GM12878 (cell line): ENCODE measurements around the gene DOCK1. TPM values are rescaled to one million over a fixed set of nuclear protein-coding genes. Genes with fewer than 3 reads are reported as not detected.

Experiments used
- ATAC-seq: fragments of 200-7000 bp; cut with Tn5 transposase; 3 replicates; pipeline ENCODE4 v1.9.1; 2020; ENCODE audit warnings: mild to moderate bottlenecking, moderate library complexity
- BruUV-seq: library from RNA; stranded (reverse); fragments of 400-500 nt; replicated peaks from 2 replicates; lab custom pipeline; 2021; lab: Mats Ljungman, UMichigan
- CTCF ChIA-PET: fragments of 300-600 bp; sonication (Branson Sonifier 250); formaldehyde crosslinking; extraction: SDS; loops from one replicate; lab custom pipeline; 2021; ENCODE audit warnings: inconsistent platforms; lab: Yijun Ruan, JAX
- POLR2A ChIA-PET: fragments of 350-600 bp; formaldehyde crosslinking; extraction: SDS; loops from one replicate; lab custom pipeline; 2021; ENCODE audit warnings: inconsistent platforms; lab: Charles Lee
- RAD21 ChIA-PET: fragments of 300-600 bp; sonication (Branson Sonifier 250); formaldehyde crosslinking; loops from one replicate; lab custom pipeline; 2023; ENCODE audit warnings: antibody characterized with exemption; ENCODE audit not compliant: unreplicated experiment; lab: Charles Lee
- SMC1A ChIA-PET: fragments of 300-600 bp; sonication (Branson Sonifier 250); formaldehyde crosslinking; loops from one replicate; lab custom pipeline; 2023; ENCODE audit not compliant: unreplicated experiment, uncharacterized antibody; lab: Charles Lee
- DNase-seq: peaks from one replicate; pipeline ENCODE4 v3.0.0-alpha.2; 2011; ENCODE audit warnings: low read depth, low spot score
- FAIRE-seq: peaks from 3 replicates; lab custom pipeline; 2011; peaks lifted over from hg19 to GRCh38; lab: Jason Lieb, UNC
- H2AFZ ChIP-seq: 2 replicates; pipeline ENCODE4 v1.6.0; 2011; ENCODE audit warnings: low read depth, low read length, control low read depth; ENCODE audit not compliant: control insufficient read depth
- H3K27ac ChIP-seq: 2 replicates; pipeline ENCODE4 v1.5.1; 2011; ENCODE audit warnings: control low read depth; ENCODE audit not compliant: control insufficient read depth, insufficient read depth
- H3K27me3 ChIP-seq, 2 experiments: replicated peaks in 1 of 2; 2 replicates each; pipeline versions ENCODE4 v1.6.0 to v1.6.1; 2011; ENCODE audit warnings: low read length in 1 of 2; ENCODE audit not compliant: control insufficient read depth in 2 of 2, insufficient read depth in 2 of 2
- H3K36me3 ChIP-seq, 2 experiments: 2 replicates each; pipeline ENCODE4 v1.5.1; 2011; ENCODE audit warnings: low read length in 1 of 2; ENCODE audit not compliant: control insufficient read depth in 2 of 2, insufficient read depth in 2 of 2
- H3K4me1 ChIP-seq: 2 replicates; pipeline ENCODE4 v1.6.1; 2011; ENCODE audit warnings: mild to moderate bottlenecking, low read length, moderate library complexity, mixed read lengths; ENCODE audit not compliant: control insufficient read depth, insufficient read depth
- H3K4me2 ChIP-seq: 2 replicates; pipeline ENCODE4 v1.6.0; 2011; ENCODE audit warnings: control low read depth; ENCODE audit not compliant: control insufficient read depth, insufficient read depth
- H3K4me3 ChIP-seq: fragments of 200-600 bp; sonication (generic); 2 replicates; pipeline ENCODE4 v1.5.1; 2016
- H3K79me2 ChIP-seq: 2 replicates; pipeline ENCODE4 v1.6.0; 2011; ENCODE audit warnings: low read length; ENCODE audit not compliant: control insufficient read depth, insufficient read depth
- H3K9ac ChIP-seq: 2 replicates; pipeline ENCODE4 v1.8.0; 2011; ENCODE audit warnings: low read length, control low read depth, mixed read lengths; ENCODE audit not compliant: control insufficient read depth, insufficient read depth
- H3K9me3 ChIP-seq: replicated peaks from 3 replicates; pipeline ENCODE4 v1.5.1; 2011; ENCODE audit warnings: mild to moderate bottlenecking, low read length; ENCODE audit not compliant: control insufficient read depth, insufficient read depth
- H4K20me1 ChIP-seq: 2 replicates; pipeline ENCODE4 v1.6.0; 2011; ENCODE audit not compliant: control insufficient read depth, insufficient read depth
- CBX3 ChIP-seq: fragments of 200-600 bp; sonication (generic); IDR thresholded peaks from 2 replicates; pipeline ENCODE4 v1.6.1; 2016; ENCODE audit warnings: low read depth, borderline replicate concordance
- CREM ChIP-seq: IDR thresholded peaks from 2 replicates; pipeline ENCODE4 v1.6.1; 2014; ENCODE audit warnings: antibody characterized with exemption, low read depth
- DPF2 ChIP-seq: fragments of 450-650 bp; IDR thresholded peaks from 2 replicates; pipeline ENCODE4 v1.6.1; 2017; ENCODE audit warnings: mild to moderate bottlenecking
- FOXK2 ChIP-seq: fragments of 450-650 bp; IDR thresholded peaks from 2 replicates; pipeline ENCODE4 v1.6.1; 2017; ENCODE audit warnings: mild to moderate bottlenecking, moderate library complexity
- HDAC6 ChIP-seq: fragments of 200-600 bp; sonication (generic); IDR thresholded peaks from one replicate; pipeline ENCODE4 v1.8.0; 2017; ENCODE audit warnings: antibody characterized with exemption; ENCODE audit not compliant: unreplicated experiment
- IKZF2 ChIP-seq, 2 experiments: fragments of 450-650 bp; IDR thresholded peaks; 2 replicates each; pipeline ENCODE4 v1.6.1; 2017; ENCODE audit warnings: mild to moderate bottlenecking in 2 of 2, moderate library complexity in 2 of 2
- IRF3 ChIP-seq: fragments of 450-650 bp; IDR thresholded peaks from 2 replicates; pipeline ENCODE4 v1.6.1; 2014; ENCODE audit warnings: mild to moderate bottlenecking
- KAT2A ChIP-seq: conservative IDR thresholded peaks from 2 replicates; pipeline ENCODE4 v1.6.1; 2011; ENCODE audit warnings: low read depth, low read length; ENCODE audit not compliant: control insufficient read depth
- KDM1A ChIP-seq: fragments of 200-600 bp; sonication (generic); IDR thresholded peaks from 2 replicates; pipeline ENCODE4 v1.6.1; 2016; ENCODE audit warnings: borderline replicate concordance
- MEF2B ChIP-seq: fragments of 450-650 bp; IDR thresholded peaks from 2 replicates; pipeline ENCODE4 v1.6.1; 2018; ENCODE audit warnings: mild to moderate bottlenecking, moderate library complexity; ENCODE audit not compliant: partially characterized antibody, poor library complexity, severe bottlenecking
- RAD21 ChIP-seq: IDR thresholded peaks from 2 replicates; pipeline ENCODE4 v1.6.1; 2011; ENCODE audit warnings: mild to moderate bottlenecking, low read depth, low read length, moderate library complexity; ENCODE audit not compliant: insufficient read depth
- RFX5 ChIP-seq: IDR thresholded peaks from 2 replicates; pipeline ENCODE4 v1.6.1; 2011; ENCODE audit warnings: low read depth, low read length, improper control_type of control experiment
- SMAD1 ChIP-seq: fragments of 450-650 bp; IDR thresholded peaks from 2 replicates; pipeline ENCODE4 v1.6.1; 2018; ENCODE audit warnings: mild to moderate bottlenecking, low read depth; ENCODE audit not compliant: partially characterized antibody
- SREBF2 ChIP-seq: IDR thresholded peaks from 2 replicates; pipeline ENCODE4 v1.6.1; 2012; ENCODE audit warnings: mild to moderate bottlenecking, low read length
- TCF3 ChIP-seq: IDR thresholded peaks from 2 replicates; pipeline ENCODE4 v1.6.1; 2012; ENCODE audit warnings: low read depth, mild to moderate bottlenecking, low read length, borderline replicate concordance; ENCODE audit not compliant: insufficient read depth
- ZNF274 ChIP-seq: IDR thresholded peaks from one replicate; pipeline ENCODE4 v1.8.0; 2011; ENCODE audit not compliant: insufficient read length, insufficient read depth
- ZSCAN29 ChIP-seq: fragments of 450-650 bp; IDR thresholded peaks from 2 replicates; pipeline ENCODE4 v1.6.1; 2017; ENCODE audit warnings: mild to moderate bottlenecking, moderate library complexity
- WGBS: methylation state at CpG from one replicate; pipeline ENCODE4 v1.1.6; 2016; ENCODE audit warnings: low lambda C conversion rate; ENCODE audit not compliant: insufficient replicate concordance, insufficient coverage; ENCODE audit errors: missing lambda C conversion rate; 5-methylcytosine and 5-hydroxymethylcytosine counted together
- in situ Hi-C: fragments of 300-500 bp; cut with MboI; formaldehyde crosslinking; loops from 9 replicates; pipeline ENCODE4 v1.14.3; 2018; ENCODE audit warnings: mixed read lengths
- intact Hi-C: fragments of 100-400 bp; cut with micrococcal nuclease; formaldehyde crosslinking; loops from one replicate; pipeline ENCODE4 v1.14.2; 2022; ENCODE audit not compliant: unreplicated experiment
- polyA plus RNA-seq, 11 experiments: library from polyadenylated mRNA; depleted of rRNA in 4 of 11; unstranded in 6 of 11; stranded (reverse) in 5 of 11; fragments of >200 nt; fragmentation: Nextera tagmentation in 4 of 11; fragmentation: Illumina TruSeq in 1 of 11; extraction: Ambion mirVana in 4 of 11; extraction: Trizol in 1 of 11; gene quantifications; 1 replicate in 1 of 11; 2 replicates in 10 of 11; pipeline versions ENCODE4 v1.2.1 to v1.2.3, GENCODE V29; 2011 to 2016; ENCODE audit warnings: inconsistent platforms in 2 of 11, missing spikeins in 2 of 11, low read depth in 1 of 11
- total RNA-seq, 4 experiments: library from RNA; depleted of rRNA in 3 of 4; stranded (reverse); fragments of >200 nt in 3 of 4; fragmentation: Illumina TruSeq in 1 of 4; extraction: Trizol in 1 of 4; gene quantifications; 2 replicates each; pipeline versions ENCODE4 v1.2.1 to v1.2.3, GENCODE V29; 2013 to 2021
- TF ChIP-seq, protein P1 (sequence below): fragments of 450-650 bp; formaldehyde crosslinking; IDR thresholded peaks from 2 replicates; pipeline ENCODE4 v1.5.0; 2022; ENCODE audit warnings: mild to moderate bottlenecking, missing genetic modification characterization
- TF ChIP-seq, protein P2 (sequence below): IDR thresholded peaks from 2 replicates; pipeline ENCODE4 v1.6.1; 2012; ENCODE audit warnings: low read depth, low read length, improper control_type of control experiment
- TF ChIP-seq, protein P3 (sequence below): IDR thresholded peaks from 2 replicates; pipeline ENCODE4 v1.6.1; 2011; ENCODE audit warnings: low read depth, mild to moderate bottlenecking, low read length, moderate library complexity, borderline replicate concordance; ENCODE audit errors: extremely low read depth

The DOCK1 gene
- total and polyA plus RNA-seq, 10 of the 15 experiments (the other 5 are each of a cell fraction or from before 2014, with no cell fraction given): 0.05 to 0.18 TPM; not detected in 8

DNA sequence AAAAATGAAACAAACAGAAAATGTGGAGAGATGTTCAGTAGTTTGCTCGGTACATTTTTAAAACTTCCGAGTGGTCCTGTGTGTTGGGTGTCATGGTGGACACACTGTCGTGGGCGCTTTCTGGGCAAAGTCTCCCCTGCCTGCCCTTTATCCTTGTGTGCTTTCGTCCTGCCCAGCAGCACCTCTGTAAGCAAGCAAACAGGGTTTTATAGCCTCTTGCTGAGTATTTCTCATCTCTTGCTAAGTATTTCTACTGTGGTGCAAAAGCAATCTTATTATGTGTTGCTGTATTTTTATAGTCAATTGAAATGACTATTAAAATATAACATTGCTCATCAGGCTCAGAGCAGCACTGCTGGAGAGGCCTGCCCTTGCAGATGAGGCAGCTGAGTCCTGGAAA, 48.7 kb downstream of the DOCK1 start (continued):
- TF ChIP-seq KDM1A (no peak), HDAC6 (no peak), CREM (no peak), FOXK2 (no peak), IKZF2 (IDR thresholded peaks at IDR 0.05) (no peak)
- TF ChIP-seq, protein P1, sequence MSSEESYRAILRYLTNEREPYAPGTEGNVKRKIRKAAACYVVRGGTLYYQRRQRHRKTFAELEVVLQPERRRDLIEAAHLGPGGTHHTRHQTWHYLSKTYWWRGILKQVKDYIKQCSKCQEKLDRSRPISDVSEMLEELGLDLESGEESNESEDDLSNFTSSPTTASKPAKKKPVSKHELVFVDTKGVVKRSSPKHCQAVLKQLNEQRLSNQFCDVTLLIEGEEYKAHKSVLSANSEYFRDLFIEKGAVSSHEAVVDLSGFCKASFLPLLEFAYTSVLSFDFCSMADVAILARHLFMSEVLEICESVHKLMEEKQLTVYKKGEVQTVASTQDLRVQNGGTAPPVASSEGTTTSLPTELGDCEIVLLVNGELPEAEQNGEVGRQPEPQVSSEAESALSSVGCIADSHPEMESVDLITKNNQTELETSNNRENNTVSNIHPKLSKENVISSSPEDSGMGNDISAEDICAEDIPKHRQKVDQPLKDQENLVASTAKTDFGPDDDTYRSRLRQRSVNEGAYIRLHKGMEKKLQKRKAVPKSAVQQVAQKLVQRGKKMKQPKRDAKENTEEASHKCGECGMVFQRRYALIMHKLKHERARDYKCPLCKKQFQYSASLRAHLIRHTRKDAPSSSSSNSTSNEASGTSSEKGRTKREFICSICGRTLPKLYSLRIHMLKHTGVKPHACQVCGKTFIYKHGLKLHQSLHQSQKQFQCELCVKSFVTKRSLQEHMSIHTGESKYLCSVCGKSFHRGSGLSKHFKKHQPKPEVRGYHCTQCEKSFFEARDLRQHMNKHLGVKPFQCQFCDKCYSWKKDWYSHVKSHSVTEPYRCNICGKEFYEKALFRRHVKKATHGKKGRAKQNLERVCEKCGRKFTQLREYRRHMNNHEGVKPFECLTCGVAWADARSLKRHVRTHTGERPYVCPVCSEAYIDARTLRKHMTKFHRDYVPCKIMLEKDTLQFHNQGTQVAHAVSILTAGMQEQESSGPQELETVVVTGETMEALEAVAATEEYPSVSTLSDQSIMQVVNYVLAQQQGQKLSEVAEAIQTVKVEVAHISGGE (CRISPR knock-in tag): no peak

DNA sequence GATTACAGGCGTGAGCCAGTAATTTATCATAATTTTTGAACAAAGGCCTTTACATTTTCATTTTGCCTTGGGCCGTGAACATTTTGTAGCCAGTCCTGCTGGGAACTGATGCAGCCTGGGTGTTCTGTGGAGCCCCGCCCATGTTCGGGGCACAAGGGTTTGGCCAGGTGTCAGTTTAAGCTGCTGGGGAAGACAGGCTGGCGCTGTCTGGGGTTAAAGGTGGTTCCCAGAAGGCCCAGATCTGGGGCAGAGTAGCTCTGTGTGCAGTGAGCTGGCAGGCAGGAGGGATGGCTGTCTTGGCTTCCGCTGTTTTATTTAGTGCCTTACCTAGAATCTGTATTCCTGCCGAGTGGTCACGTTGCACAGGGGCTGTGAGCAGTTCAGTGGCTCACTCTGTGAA, 50.2 kb downstream of the DOCK1 start:
- no peak overlapping the region for H2AFZ ChIP-seq
- TF ChIP-seq ZSCAN29 (no peak), DPF2 (no peak), SREBF2 (no peak), CBX3 (no peak), KAT2A (no peak), RAD21 (no peak), SMAD1 (no peak), ZNF274 (no peak), RFX5 (no peak), TCF3 (no peak), IRF3 (no peak), MEF2B (no peak)
- TF ChIP-seq, protein P2, sequence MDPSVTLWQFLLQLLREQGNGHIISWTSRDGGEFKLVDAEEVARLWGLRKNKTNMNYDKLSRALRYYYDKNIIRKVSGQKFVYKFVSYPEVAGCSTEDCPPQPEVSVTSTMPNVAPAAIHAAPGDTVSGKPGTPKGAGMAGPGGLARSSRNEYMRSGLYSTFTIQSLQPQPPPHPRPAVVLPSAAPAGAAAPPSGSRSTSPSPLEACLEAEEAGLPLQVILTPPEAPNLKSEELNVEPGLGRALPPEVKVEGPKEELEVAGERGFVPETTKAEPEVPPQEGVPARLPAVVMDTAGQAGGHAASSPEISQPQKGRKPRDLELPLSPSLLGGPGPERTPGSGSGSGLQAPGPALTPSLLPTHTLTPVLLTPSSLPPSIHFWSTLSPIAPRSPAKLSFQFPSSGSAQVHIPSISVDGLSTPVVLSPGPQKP: no peak
- TF ChIP-seq, protein P3, sequence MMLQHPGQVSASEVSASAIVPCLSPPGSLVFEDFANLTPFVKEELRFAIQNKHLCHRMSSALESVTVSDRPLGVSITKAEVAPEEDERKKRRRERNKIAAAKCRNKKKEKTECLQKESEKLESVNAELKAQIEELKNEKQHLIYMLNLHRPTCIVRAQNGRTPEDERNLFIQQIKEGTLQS: no peak

More for the DNA sequence above, 50.2 kb downstream of the DOCK1 start:
- Histone ChIP-seq H3K4me3 (no peak overlapping the region), H3K9ac (no peak overlapping the region), H3K27ac (no peak overlapping the region), H3K4me1 (no peaks in the 10 kb centered on the region), H3K27me3 (no peaks in the 10 kb centered on the region), H3K9me3 (no peaks in the 10 kb centered on the region; the same call in 2 of the 3 replicates), H3K4me2 (no peak overlapping the region), H4K20me1 (no peaks in the 10 kb centered on the region), H3K79me2 (no peaks in the 10 kb centered on the region), H3K36me3 (no peaks in the 10 kb centered on the region)
- FAIRE-seq (no peak), DNase-seq (no peak), ATAC-seq (no peak)
- 45% methylated on average over 8 of the region's 8 CpGs for WGBS
- ChIA-PET RAD21 (no interaction called here), SMC1A (no interaction called here), CTCF (no interaction called here), POLR2A (no interaction called here)
- in situ Hi-C loops (no loop called here), intact Hi-C loops (no loop called here)
- BruUV-seq: no TSS peak
